Suppressor macrophage (primary cell): Measurements from ENCODE around the gene DDIT4.
"Not testable (repeated sequence)": the region's sequence is repeated elsewhere in the genome, so short reads cannot be mapped to it uniquely, and the experiment has no call there.

ENCODE experiments used
- DNase-seq, 4 experiments: peaks; one replicate each; pipeline ENCODE4 v3.0.0-alpha.2; 2020 to 2022
- total RNA-seq, 17 experiments: gene quantifications; one replicate each; lab custom pipeline; 2026; ENCODE audit warnings: mixed read lengths in 6 of 17, inconsistent platforms in 3 of 17; lab: John Stamatoyannopoulos, UW

DDIT4 gene
- total RNA-seq, result 12.6 to 163 (median 33.7) reads per million in 17 experiments

GRCh38 chr10:72273410-72274212 lies at the start of gene DDIT4:
Gene DDIT4 (plus strand): TSS chr10:72273924. CDS start chr10:72274217, 293 bp downstream.
- DNase-seq, result peak; percentile 98 to 99 (median 99)

- DNase-seq, result not testable (repeated sequence)
Observed at GRCh38 chr10:72224191-72224590, 49.5 kb upstream of the DDIT4 start.

GRCh38 chr10:72226418-72227027 lies 47.2 kb upstream of the DDIT4 start:
- DNase-seq, result no peak

- no peak for DNase-seq
Observed at GRCh38 chr10:72227826-72228225, 45.9 kb upstream of the DDIT4 start.

- no peak for DNase-seq
Observed at GRCh38 chr10:72228318-72228751, 45.4 kb upstream of the DDIT4 start.

GRCh38 chr10:72229261-72230251 lies 44.2 kb upstream of the DDIT4 start:
- DNase-seq, result peak; percentile 38 to 73 (median 44)

- no peak for DNase-seq
Observed at GRCh38 chr10:72233621-72234020, 40.1 kb upstream of the DDIT4 start.

- DNase-seq, result no peak
Observed at GRCh38 chr10:72234560-72235095, 39.1 kb upstream of the DDIT4 start.

- DNase-seq, result no peak
Observed at GRCh38 chr10:72235544-72236279, 38.0 kb upstream of the DDIT4 start.

GRCh38 chr10:72238392-72239175 lies 35.1 kb upstream of the DDIT4 start:
- no peak for DNase-seq

GRCh38 chr10:72239409-72239808 lies 34.3 kb upstream of the DDIT4 start:
- peak in 2 of 4 experiments; percentile 55 to 63 for DNase-seq

- DNase-seq, result no peak
Observed at GRCh38 chr10:72240371-72240770, 33.4 kb upstream of the DDIT4 start.

GRCh38 chr10:72241691-72242252 lies 32.0 kb upstream of the DDIT4 start:
- DNase-seq, result no peak

GRCh38 chr10:72242675-72243074 lies 31.0 kb upstream of the DDIT4 start:
- peak; percentile 68 to 86 (median 78) for DNase-seq

GRCh38 chr10:72243822-72244437 lies 29.8 kb upstream of the DDIT4 start:
- no peak for DNase-seq

GRCh38 chr10:72244573-72245038 lies 29.1 kb upstream of the DDIT4 start:
- DNase-seq, result no peak

- DNase-seq, result peak; percentile 53 to 71 (median 65)
Observed at GRCh38 chr10:72245949-72246525, 27.7 kb upstream of the DDIT4 start.

- DNase-seq, result peak in 3 of 4 experiments; percentile 22 to 42 (median 41)
Observed at GRCh38 chr10:72248468-72249151, 25.1 kb upstream of the DDIT4 start.
